Stimulated activated CD4-positive, alpha-beta T cell treated with anti-CD3 and anti-CD28 coated beads, Interleukin-4, amount 100 ng/mL, for 4 hours (primary cell): ENCODE measurements around the gene PON3.
"Not testable (repeated sequence)": the region's sequence is repeated elsewhere in the genome, so short reads cannot be mapped to it uniquely, and the experiment has no call there.

Experiments
- DNase-seq, 2 experiments: peaks; one replicate each; pipeline ENCODE4 v3.0.0-alpha.2; 2020

PON3 gene

DNA sequence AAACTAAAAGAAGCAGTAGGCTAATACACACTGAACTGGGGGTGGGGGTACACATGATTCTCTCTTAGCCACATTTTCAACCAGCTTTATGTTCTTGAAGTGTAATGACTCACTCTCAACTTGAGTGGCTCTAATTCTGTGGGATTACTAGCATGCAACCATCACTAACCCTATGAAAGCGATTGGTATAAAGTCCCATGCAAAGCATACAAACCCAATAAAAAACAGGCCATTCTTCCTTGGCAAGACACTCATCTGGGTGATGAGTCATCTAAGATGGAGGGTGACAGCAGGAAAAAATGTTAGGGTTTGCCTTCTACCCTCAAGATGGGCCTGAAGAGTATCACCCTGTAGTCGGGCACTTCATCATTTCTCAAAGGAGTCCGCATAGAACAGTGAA is 14.9 kb upstream of the PON3 start:
- no peak for DNase-seq

DNA sequence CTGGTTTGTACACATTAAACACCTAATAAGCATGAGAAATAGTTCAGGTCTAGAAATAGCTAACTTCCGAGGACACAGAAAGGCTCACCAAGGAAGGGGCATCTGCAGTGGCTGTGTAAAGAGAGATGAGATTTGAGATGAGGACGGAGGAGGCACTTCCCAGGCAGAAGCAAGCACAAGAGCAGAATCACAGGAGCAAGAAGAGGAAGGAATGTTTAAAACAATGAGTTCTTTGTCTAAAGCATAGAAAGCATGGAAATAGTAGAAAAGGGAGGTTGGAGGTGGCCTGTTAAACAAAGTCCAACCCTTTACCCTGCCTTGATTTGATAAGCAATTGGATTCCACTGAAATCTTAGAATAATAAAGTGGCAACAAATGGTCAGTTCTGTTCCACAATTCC is 11.6 kb upstream of the PON3 start:
- no peak for DNase-seq

DNA sequence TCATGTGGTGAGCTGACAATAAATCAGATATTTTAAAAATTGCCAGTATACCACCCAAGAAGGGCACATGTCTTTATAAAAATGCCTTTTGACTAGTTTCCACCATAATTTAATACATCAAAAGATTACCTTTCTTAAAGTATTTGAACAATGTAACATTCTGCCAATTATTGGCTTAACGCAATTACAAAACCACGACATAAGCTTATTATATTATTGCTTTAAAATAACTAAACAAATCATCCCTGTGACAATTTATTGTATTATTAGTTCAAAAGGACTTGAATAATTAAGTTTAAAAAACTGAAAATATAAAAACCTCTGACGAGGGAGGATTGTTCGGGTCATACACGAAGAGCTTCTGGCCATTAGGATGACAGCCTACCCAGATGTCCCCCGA is 9.6 kb upstream of the PON3 start:
- no peak for DNase-seq

DNA sequence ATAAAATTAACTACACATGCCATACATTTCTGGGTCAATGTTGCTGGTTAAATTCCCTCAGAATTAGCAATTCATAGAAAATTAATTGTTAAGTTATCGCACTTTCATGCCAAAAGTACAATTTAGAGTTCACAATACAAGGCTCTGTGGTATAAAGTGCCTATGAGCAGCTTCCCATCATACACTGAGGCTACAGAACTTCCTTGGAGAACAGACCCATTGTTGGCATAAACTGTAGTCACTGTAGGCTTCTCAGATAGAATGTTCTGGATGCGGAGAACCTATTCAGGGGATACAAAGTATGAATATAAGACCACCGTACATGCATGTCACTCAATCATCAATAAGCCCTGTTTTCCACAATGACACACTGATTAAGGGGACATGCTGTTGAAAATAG is 9.0 kb upstream of the PON3 start:
- DNase-seq = no peak

DNA sequence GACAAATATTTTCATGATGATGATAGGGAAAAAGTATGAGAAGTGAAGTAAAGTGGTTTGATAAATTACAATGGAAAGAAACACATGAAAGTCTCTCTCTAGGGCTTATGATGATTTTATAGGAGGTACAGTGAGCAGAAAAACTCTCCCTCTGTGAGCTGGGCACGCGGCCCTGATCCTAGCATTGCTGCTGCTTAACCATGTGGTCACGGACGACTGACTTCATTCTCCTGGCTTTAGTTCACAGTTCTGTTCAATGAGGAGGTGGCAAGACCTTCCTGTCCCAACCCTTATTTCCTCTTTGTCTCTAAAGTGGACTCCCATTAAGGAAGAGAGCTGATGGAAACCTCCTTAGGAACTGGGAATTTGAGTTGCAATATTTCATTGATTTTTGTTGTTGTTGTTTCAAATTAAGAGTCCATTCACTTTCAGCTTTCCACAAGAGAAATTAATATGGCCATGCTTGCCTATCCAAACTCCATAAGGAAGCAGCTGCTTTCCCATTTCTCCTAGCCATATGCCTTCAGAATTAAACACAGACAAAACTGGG is 8.2 kb upstream of the PON3 start:
- DNase-seq = no peak

DNA sequence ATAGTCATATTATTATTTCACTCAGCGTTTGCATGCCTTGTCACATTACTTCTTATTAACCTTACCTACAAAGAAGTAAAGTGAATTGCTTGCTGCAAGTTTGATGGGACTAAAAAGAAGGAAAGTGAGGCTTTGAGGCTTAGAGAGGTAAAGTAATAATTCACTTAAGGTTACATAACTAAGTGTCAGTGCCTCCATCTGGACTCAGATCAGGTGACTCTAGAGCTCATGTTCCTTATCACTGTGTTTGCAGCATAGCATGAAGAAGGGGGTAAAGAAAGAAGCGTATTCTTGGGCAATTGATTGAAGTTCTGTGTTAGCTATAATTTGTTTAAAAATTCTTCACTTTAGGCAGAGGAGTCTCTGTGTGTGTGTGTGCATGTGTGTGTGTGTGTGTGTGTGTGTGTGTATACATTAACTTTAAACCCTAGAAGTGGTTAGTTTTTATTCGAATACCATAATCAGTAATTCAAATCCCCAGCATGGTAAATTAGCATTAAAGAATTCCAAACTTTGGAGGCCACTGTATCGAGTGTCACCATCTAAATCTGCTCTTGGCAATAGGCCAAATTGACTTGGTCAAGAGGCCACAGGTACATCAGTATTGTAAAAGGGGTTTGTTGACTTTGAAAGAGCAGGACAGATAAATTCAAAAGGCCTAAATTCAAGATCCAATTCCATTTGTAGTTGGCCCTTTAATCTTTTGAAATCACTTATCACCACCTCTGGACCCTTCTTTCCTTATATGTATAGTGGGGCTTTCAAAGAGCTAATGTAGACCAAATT is 2.2 kb upstream of the PON3 start:
- no peak for DNase-seq

DNA sequence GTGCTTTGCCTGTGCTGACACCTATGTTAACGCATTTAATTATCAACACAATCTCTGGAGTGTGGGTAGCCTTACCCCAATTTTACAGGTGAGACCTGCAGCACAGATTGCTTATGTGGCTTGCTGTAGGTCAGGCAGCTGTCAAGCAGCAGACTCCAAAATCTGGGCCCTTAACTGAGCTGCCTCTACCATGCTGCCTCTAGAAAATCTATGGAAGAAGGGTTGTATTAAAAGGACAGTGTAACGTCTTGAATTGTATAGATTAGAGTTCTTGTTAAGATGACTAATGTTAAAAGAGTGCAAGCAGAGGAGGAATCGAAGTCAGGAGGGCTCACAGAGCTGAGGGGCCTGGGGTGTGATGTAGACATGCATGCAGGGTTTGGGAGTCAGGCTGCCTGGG is 1.2 kb upstream of the PON3 start:
- no peak for DNase-seq

DNA sequence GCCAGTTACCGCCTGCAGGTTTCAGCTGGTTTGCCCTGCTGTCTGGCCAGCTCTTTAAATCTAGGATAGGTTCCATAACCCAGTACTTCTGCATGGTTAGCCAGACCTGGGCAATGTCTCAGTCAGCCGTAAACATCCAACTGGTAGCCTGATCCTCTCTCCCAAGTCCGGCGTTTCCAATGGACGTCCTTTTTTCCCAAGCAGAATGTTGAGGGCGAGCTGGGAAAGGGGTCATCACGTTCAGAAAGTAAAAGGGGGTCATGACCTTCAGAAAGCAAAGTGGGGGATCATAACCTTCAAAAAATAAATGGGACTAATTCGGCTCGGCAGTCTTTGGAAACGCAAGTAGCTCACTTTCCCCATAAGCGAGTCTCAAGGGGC is 430 bp downstream of the PON3 start:
- DNase-seq = no peak

DNA sequence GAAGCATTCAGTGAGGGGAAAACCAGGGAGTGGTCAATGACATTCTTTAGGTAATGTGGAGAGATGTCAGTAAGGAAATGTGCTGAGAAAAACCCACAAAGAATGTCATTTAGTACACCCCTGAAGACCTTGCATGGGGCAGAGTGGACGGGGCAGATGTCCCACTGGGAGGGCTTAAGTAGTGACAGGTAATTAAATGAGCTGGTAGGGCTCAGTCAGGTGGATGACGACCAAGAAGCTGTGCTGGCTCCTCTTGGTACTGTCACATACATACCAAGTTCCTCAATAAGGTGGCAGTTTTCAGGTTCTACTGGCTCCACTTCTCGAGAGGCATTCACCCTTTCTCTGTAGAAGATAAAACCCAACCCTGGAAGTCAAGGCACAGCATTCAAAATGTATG is 1.8 kb downstream of the PON3 start:
- DNase-seq = no peak

DNA sequence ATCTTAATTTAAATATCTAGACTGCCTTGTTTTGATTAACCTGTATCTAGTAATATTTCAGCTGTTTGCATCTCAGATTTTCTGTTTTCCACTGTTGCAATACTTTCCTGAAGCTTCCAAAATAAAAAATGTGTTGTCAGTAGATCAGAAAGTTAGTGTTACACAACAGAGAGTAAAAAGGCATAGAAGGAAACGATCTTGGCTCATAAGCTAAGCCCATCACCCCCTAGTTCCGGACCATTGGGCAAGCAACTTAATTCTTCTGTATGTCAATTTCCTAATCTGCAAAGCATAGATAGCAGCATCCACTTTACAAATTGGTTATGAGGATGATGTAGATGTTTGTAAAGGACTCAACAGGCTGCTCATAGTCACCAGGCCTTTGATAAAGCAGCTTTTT is 4.4 kb downstream of the PON3 start:
- no peak for DNase-seq

DNA sequence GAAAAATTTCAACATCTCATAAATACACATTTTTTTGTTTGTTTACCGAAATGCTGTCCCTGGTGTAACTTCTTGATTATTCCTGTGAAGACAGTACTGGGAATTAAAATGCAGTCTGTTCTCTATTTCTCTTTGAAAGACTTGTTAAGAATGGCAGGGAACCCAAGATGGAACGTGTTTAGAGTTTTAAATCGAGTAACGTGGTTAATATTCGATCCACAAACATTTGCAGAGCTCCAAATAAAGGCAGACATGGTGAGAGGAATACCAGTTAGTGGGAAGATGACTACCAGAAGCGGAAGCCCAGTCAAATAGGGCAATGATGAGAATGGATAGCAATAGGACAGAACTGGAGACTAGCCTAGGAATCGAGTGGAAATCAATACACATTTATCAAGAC is 6.7 kb downstream of the PON3 start:
- DNase-seq = no peak

DNA sequence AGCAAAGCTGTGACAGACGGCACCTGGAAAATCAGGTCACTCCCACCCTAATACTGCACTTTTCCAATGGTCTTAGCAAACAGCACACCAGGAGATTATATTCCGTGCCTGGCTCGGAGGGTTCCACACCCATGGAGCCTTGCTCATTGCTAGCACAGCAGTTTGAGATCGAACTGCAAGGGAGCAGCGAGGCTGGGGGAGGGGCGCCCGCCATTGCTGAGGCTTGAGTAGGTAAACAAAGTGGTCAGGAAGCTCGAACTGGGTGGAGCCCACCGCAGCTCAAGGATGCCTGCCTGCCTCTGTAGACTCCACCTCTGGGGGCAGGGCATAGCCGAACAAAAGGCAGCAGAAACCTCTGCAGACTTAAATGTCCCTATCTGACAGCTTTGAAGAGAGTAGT is 16.7 kb downstream of the PON3 start:
- DNase-seq = not testable (repeated sequence)

DNA sequence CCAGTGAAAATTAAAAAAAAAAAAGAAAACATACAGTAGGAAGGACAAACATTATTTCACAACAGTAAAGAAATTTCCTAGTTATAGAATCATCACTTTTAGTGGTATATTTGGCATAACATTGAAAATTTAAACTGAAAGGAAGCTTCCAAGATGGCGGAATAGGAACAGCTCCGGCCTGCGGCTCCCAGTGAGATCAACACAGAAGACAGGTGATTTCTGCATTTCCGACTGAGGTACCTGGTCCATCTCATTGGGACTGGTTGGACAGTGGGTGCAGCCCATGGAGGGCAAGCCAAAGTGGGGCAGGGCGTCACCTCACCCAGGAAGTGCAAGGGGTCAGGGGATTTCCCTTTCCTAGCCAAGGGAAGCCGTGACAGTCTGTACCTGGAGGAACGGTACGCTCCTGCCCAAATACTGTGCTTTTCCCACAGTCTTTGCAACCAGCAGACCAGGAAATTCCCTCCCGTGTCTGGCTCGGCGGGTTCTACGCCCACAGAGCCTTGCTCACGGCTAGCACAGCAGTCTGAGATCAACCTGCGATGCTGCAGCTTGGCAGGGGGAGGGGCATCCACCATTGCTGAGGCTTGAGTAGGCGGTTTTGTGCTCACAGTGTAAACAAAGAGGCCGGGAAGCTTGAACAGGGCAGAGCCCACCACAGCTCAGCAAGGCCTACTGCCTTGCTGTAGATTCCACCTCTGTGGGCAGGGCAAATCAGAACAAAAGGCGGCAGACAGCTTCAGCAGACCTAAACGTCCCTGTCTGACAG is 19.4 kb downstream of the PON3 start:
- DNase-seq = no peak

DNA sequence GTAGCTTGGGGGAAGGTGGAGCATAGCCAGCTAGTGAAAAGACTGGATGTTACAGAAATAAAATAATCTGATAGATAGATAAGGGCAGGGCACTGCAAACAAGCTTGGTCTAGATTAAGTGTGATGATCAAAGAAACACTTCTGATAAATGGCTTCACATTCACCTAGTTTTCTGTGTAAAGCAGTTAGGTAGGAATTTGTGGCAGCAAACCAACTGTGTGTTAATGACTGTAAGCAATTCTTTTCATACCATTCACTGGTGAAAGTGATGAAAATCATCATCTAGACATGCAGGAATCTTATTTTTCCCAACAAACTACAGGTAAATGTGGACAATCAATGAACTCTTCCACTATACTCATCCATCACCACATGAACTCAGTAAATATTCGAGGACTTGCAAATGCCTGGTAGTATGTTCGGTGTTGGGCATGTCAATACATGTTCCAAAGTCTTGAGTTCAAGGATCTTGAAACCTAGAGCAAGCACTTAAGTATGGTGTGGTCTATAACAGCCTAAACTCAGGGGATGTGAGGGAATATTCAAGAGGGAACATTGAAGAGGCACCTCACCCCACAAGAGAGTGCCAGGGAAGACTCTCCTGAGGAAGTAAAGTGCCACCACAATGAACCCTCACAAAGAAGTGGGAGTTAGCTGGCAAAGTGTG is 20.5 kb downstream of the PON3 start:
- no peak for DNase-seq

DNA sequence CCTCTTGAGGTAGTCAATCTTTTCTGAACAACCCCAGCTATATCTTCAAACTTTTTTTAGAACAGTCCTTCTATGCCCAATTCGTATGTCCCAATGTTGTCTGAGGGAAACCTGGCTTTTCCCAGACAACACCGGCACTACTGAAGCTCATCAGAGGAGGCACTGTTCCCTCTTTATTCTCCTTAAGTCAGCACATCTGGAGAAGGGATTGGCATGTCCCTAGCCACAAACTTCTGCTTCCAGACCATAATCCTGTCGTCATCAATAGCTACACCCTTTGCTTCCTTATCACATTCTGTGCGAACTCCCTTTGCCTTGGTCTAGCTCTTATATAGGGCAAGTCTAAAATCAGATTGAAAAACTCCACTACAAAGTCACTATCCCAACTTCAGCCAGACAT is 22.9 kb downstream of the PON3 start:
- DNase-seq = no peak

DNA sequence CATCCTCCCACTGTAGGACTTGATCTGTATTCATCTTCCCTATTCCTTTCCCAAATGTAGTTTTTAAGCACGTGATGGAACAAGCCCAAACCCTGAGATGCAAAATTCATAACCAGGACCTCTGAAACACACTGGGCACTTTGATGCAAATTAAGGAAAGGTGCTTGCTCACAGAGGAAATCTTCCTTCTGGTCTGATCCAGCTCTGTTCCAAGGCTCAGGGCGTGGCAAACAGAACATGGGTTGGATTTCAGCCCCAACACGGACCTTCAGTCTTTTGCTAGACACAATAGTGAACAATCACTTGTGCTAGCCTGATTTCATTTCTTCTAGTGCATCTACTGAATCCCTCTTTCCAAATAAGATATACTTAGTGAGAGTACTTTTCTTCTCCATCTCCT is 27.9 kb downstream of the PON3 start:
- no peak for DNase-seq

DNA sequence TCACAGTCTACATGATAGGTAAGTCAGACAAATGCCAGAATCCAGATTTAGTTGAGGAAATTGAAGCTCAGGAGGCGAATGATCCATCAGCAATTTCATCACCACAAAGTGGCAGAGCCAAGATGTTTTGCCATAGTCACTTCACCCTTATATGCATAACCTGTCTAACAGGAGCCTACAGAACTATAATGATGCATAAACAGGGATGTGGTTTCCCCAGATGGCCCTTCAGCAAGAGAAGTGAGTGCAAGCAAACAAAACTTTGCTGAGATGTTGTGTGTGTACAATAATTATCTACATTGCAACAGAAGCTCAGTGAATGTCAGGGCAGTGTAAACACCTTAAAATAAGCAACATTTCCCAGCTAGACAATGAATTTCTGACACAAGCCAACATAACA is 28.6 kb downstream of the PON3 start:
- DNase-seq = no peak

DNA sequence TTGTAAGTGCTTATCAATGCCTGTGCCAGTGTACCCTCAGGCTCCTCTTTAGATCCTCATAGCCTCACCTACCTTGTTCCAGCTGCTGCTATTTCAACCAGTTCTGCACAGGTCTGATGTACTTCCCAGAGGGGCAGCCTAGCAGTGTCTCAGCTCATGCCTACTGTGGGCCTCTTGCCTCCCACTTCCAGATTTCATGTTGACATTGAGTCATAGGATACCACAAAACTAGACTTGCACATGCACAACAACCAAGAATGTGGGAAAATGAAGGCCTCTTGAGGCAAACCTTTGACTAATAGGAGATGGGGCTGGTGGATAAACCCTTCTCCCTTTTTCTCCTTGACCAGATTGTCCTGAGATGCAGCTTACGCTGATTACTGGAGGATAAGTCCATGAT is 31.0 kb downstream of the PON3 start:
- DNase-seq = no peak

DNA sequence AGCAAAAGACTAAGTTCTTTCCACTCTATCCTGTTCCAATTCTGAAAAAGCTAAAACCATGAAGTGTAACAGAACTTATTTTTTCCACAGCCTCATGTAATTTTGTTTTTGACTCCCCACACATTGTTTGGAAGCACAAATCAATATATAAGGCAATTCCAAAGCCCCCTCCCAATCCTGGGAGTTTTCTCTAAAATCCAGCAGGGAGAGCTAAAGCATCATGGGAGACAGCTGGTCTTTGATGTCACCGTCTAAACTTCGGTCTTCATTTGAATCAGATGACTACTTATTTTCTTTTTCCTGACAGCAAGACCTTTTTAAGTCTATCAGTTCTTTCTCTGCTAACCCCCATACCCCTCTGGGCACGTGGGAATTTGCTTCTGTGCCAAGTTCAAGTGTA is 38.6 kb downstream of the PON3 start:
- no peak for DNase-seq

DNA sequence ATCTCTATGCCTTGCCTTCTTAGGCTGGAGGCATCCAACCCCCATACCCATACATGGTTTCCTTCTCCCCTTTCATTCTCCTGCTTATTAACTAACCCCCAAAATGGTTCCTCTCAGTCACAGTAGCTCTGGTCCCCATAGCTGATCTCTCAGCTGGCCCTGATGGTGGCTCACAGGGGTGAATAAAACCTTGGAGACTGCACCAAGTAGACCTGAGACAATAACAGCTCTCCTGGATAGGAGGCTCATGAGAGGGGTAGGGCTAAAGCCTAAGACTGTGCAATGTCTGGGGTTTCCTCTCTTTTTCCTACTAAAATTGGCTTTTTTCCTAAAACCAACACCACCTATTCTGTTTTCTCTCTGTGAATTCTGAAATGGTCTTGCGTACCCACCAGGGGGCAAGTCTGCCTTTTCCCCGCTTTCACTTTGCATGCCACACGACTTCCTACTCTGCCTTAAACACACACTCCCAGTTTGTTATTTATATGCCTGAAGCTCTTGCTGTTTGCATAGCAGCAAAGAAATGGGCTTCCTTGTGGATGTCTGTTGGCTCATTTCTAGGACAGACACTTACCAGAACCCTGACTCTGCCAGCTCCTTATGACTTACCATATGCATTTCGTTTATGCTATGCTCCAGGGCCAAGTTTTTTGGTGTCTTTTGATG is 53.4 kb downstream of the PON3 start:
- DNase-seq = no peak

DNA sequence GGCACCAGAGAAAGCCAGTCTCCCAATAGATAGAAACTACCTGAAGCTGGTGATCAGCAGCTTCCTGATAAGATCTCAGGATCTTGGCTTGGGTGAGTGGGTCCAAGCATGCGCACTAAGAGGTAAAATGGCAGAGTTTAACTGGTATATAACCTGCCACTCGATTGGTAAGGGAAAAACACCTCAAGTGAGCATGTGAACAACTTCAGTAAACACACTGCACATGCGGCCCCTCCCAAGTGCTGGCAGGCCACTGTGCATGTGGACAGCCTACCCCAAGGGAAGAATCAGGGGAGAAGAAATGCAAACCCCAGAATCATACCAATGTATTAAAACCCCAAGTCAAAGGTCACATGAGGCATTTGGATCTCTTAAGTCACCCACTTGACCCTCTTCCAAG is 54.1 kb downstream of the PON3 start:
- no peak for DNase-seq

DNA sequence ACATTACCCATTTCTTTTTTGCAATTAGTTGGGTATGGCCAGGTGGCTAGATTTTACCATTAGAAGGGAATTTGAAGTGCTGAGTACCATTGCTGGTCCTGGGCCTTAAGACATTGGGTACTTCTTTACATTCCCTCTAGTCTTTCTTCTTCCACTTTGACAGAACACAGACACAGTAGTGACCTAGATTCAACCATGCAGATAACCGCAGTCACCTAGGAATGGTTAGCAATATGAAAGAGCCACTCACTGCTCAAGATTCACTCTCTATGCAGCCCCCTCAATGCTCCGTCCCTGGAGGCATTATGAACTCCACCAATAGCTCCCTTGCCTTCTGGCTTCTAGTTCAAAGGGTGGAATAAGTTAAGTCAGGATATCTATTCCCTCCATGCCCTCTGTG is 55.7 kb downstream of the PON3 start:
- no peak for DNase-seq

DNA sequence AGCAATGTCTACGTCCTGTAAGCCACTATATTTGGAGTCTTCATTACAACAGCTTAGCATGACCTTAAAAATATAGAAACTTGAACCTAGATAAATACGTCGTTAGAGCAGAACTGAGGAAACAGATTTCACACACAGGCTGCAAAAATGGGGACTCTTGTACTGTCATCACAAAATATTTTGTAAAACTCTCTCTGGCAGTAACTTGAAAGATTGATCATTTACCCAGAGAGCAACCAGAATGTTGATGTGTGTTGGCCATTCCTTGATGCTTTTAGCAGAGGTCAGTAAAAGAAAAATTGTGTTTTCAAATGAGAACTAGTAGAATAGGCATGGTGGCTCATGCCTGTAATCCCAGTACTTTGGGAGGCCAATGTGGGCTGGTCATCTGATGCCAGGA is 57.3 kb downstream of the PON3 start:
- no peak for DNase-seq
